Panc1 (cell line): ENCODE results near the gene HAL. TPM values are rescaled to one million over a fixed set of nuclear protein-coding genes. Genes with fewer than 3 reads are reported as not detected.
A peak's percentile ranks its signal among the peaks of the same experiment; 100 is the strongest.

Source experiments
- ATAC-seq: fragments of 200-7000 bp; cut with Tn5 transposase; 2 replicates; pipeline ENCODE4 v1.9.1; 2020; ENCODE audit warnings: mild to moderate bottlenecking, moderate library complexity
- BruUV-seq: library from RNA; stranded (reverse); fragments of 400-500 nt; replicated peaks from 2 replicates; lab custom pipeline; 2021; lab: Mats Ljungman, UMichigan
- CTCF ChIA-PET: fragments of 300-600 bp; sonication (Branson Sonifier 250); formaldehyde crosslinking; loops from one replicate; lab custom pipeline; 2022; ENCODE audit warnings: antibody characterized with exemption; lab: Charles Lee
- POLR2A ChIA-PET: fragments of 300-600 bp; sonication (Branson Sonifier 250); formaldehyde crosslinking; loops from one replicate; lab custom pipeline; 2022; ENCODE audit warnings: antibody characterized with exemption; lab: Charles Lee
- DNase-seq: peaks from one replicate; pipeline ENCODE4 v3.0.0-alpha.2; 2010; ENCODE audit warnings: low read depth, low spot score
- H3K27ac ChIP-seq: 2 replicates; pipeline ENCODE4 v1.5.1; 2011; ENCODE audit warnings: mild to moderate bottlenecking, low read length, inconsistent platforms
- H3K27me3 ChIP-seq: fragments of 200-500 bp; sonication (Bioruptor generic); 2 replicates; pipeline ENCODE4 v1.6.0; 2014; ENCODE audit warnings: low read length, inconsistent platforms; ENCODE audit not compliant: control insufficient read depth, insufficient read depth
- H3K36me3 ChIP-seq: fragments of 200-500 bp; sonication (Bioruptor generic); 2 replicates; pipeline ENCODE4 v1.5.1; 2014; ENCODE audit warnings: inconsistent platforms, mild to moderate bottlenecking, low read length, moderate library complexity; ENCODE audit not compliant: control insufficient read depth, insufficient read depth
- H3K4me1 ChIP-seq: 2 replicates; pipeline ENCODE4 v1.5.1; 2011; ENCODE audit warnings: inconsistent platforms, mild to moderate bottlenecking, low read length, moderate library complexity; ENCODE audit not compliant: control insufficient read depth, insufficient read depth
- H3K4me3 ChIP-seq, 2 experiments: 2 replicates each; pipeline ENCODE4 v1.5.1; 2011 to 2012; ENCODE audit warnings: low read depth in 2 of 2, low read length in 2 of 2, mild to moderate bottlenecking in 2 of 2, inconsistent platforms in 1 of 2, moderate library complexity in 1 of 2
- H3K9me3 ChIP-seq: fragments of 200-500 bp; sonication (Bioruptor generic); 2 replicates; pipeline ENCODE4 v1.5.1; 2014; ENCODE audit warnings: low read depth, mild to moderate bottlenecking, inconsistent platforms, low read length, moderate library complexity; ENCODE audit not compliant: control insufficient read depth, insufficient read depth
- CTCF ChIP-seq: fragments of 450-650 bp; IDR thresholded peaks from 2 replicates; pipeline ENCODE4 v1.5.1; 2017; ENCODE audit warnings: mild to moderate bottlenecking
- POLR2AphosphoS5 ChIP-seq: IDR thresholded peaks from 2 replicates; pipeline ENCODE4 v1.6.1; 2012; ENCODE audit warnings: mild to moderate bottlenecking, low read depth, low read length, moderate library complexity
- REST ChIP-seq, 2 experiments: IDR thresholded peaks; 2 replicates each; pipeline ENCODE4 v1.6.1; 2011 to 2012; ENCODE audit warnings: low read depth in 2 of 2, control low read depth in 1 of 2, low read length in 1 of 2, mild to moderate bottlenecking in 1 of 2, moderate library complexity in 1 of 2; ENCODE audit not compliant: insufficient read depth in 1 of 2
- SIN3A ChIP-seq: IDR thresholded peaks from 2 replicates; pipeline ENCODE4 v1.6.1; 2012; ENCODE audit warnings: low read depth, mild to moderate bottlenecking, low read length, moderate library complexity, borderline replicate concordance; ENCODE audit not compliant: insufficient read depth
- TCF7L2 ChIP-seq: IDR thresholded peaks from 2 replicates; pipeline ENCODE4 v1.6.1; 2011; ENCODE audit warnings: mild to moderate bottlenecking, low read depth, low read length, inconsistent platforms
- in situ Hi-C: cut with HindIII; loops from 2 replicates; pipeline ENCODE4 v1.10.0; 2016; ENCODE audit warnings: low sequenced_read_pairs, low pct_unique_long_range_greater_than_20kb
- intact Hi-C: fragments of 100-400 bp; cut with micrococcal nuclease; formaldehyde crosslinking; loops from one replicate; pipeline ENCODE4 v1.10.0; 2022; ENCODE audit not compliant: unreplicated experiment
- total RNA-seq: library from RNA; stranded (reverse); gene quantifications from one replicate; pipeline ENCODE4 v1.2.1, GENCODE V29; 2021; ENCODE audit not compliant: unreplicated experiment

Gene HAL
- total RNA-seq, 1 experiment from 2014 or later = 0.08 TPM

- peak; percentile 33 for TF ChIP-seq CTCF
- TF ChIP-seq TCF7L2 = no peak
- no peak for TF ChIP-seq REST (IDR thresholded peaks at IDR 0.05; ENCODE audit: insufficient read depth in 1 of 2, low read depth in 2 of 2, low read length in 1 of 2)
- TF ChIP-seq SIN3A = no peak
- TF ChIP-seq POLR2AphosphoS5 = no peak
- ATAC-seq = peak; percentile 90
- ChIA-PET POLR2A (no interaction called here), CTCF (interaction anchor here (1.8 kb wide), 1 partner anchor 25 kb away, joined by 9 read pairs; no protein-coding TSS in a partner anchor)
- H3K9me3 ChIP-seq = no peaks in the 10 kb centered on the region
- peak within 1 kb of the TSS; percentile 48; the same call in 1 of the 2 replicates for H3K27ac ChIP-seq
- DNase-seq = no peak
- peak within 1 kb of the TSS; percentile 63 to 83 for H3K4me3 ChIP-seq
- no TSS peak for BruUV-seq
- H3K27me3 ChIP-seq = peaks cover 7% of the 10 kb centered on the region; the same call in 1 of the 2 replicates
- intact Hi-C loops = no loop called here
- H3K4me1 ChIP-seq = no peaks in the 10 kb centered on the region
- in situ Hi-C loops = no loop called here
- no peaks in the 10 kb centered on the region; the same call in 1 of the 2 replicates for H3K36me3 ChIP-seq
These were observed 52.8 kb downstream of the HAL start, which contains the start of gene AMDHD1 for GRCh38 chr12:95943330-95943842. AMDHD1 (plus strand) TSS chr12:95943331; CDS start chr12:95943399, 68 bp downstream.

- intact Hi-C loops (no loop called here), in situ Hi-C loops (no loop called here)
- Histone ChIP-seq H3K4me1 (no peaks in the 10 kb centered on the region), H3K27me3 (peaks cover 7% of the 10 kb centered on the region; the same call in 1 of the 2 replicates), H3K27ac (peak within 1 kb of the TSS; percentile 48; the same call in 1 of the 2 replicates), H3K4me3 (peak within 1 kb of the TSS; percentile 63 to 83), H3K9me3 (no peaks in the 10 kb centered on the region), H3K36me3 (no peaks in the 10 kb centered on the region; the same call in 1 of the 2 replicates)
- peak; percentile 97 for ATAC-seq
- ChIA-PET POLR2A (no interaction called here), CTCF (interaction anchor here (1.8 kb wide), 1 partner anchor 24 kb away, joined by 9 read pairs; no protein-coding TSS in a partner anchor)
- BruUV-seq = no TSS peak
- peak; percentile 18 for DNase-seq
- TF ChIP-seq TCF7L2 (peak; percentile 95), POLR2AphosphoS5 (no peak)
These were observed 53.4 kb downstream of the HAL start, which contains the start of gene CCDC38 for GRCh38 chr12:95942524-95943329. CCDC38 (minus strand) TSS chr12:95942614; CDS start chr12:95936509, 6,105 bp downstream.
